IMR-90 (cell line): ENCODE data around the gene PES1.

Source experiments
- CTCF ChIP-seq: conservative IDR thresholded peaks from 2 replicates; pipeline ENCODE4 v1.5.1; 2012; ENCODE audit warnings: mild to moderate bottlenecking, low read depth, low read length, improper control_type of control experiment
- MAFK ChIP-seq: IDR thresholded peaks from 2 replicates; pipeline ENCODE4 v1.6.1; 2012; ENCODE audit warnings: low read depth, low read length, improper control_type of control experiment
- MAZ ChIP-seq: IDR thresholded peaks from 2 replicates; pipeline ENCODE4 v1.6.1; 2012; ENCODE audit warnings: low read depth, mild to moderate bottlenecking, low read length, improper control_type of control experiment, moderate library complexity, borderline replicate concordance
- MXI1 ChIP-seq: IDR thresholded peaks from 2 replicates; pipeline ENCODE4 v1.6.1; 2012; ENCODE audit warnings: low read depth, mild to moderate bottlenecking, low read length, moderate library complexity, borderline replicate concordance
- NFE2L2 ChIP-seq: fragments of 150-350 bp; IDR thresholded peaks from 2 replicates; pipeline ENCODE4 v1.6.1; 2016; ENCODE audit warnings: low read depth, mild to moderate bottlenecking, low read length
- POLR2A ChIP-seq: IDR thresholded peaks from 2 replicates; pipeline ENCODE4 v1.6.1; 2012; ENCODE audit warnings: mild to moderate bottlenecking, low read depth, low read length
- RCOR1 ChIP-seq: IDR thresholded peaks from 2 replicates; pipeline ENCODE4 v1.6.1; 2012; ENCODE audit warnings: mild to moderate bottlenecking, low read length, improper control_type of control experiment; ENCODE audit not compliant: insufficient replicate concordance
- RFX5 ChIP-seq: IDR thresholded peaks from 2 replicates; pipeline ENCODE4 v1.8.0; 2012; ENCODE audit warnings: low read depth, mild to moderate bottlenecking, low read length, moderate library complexity
- SMC3 ChIP-seq: fragments of 150-350 bp; IDR thresholded peaks from 2 replicates; pipeline ENCODE4 v1.6.1; 2016; ENCODE audit warnings: low read depth, mild to moderate bottlenecking, antibody characterized with exemption, low read length, moderate library complexity

GRCh38 chr22:30637701-30638114, 46.0 kb upstream of the PES1 start:
- TF ChIP-seq CTCF = no peak
- no peak for TF ChIP-seq NFE2L2
- TF ChIP-seq POLR2A = no peak
- TF ChIP-seq MXI1 = no peak
- no peak for TF ChIP-seq RCOR1
- TF ChIP-seq MAZ = no peak
- TF ChIP-seq RFX5 = no peak
- no peak for TF ChIP-seq SMC3
- no peak for TF ChIP-seq MAFK
